Breast epithelium (tissue), 4 donors: Measurements from ENCODE around the gene LPIN3. TPM values are rescaled to one million over a fixed set of nuclear protein-coding genes. Genes with fewer than 3 reads are reported as not detected.

Experiments
- DNase-seq, 2 donors: peaks; one replicate each; pipeline ENCODE4 v3.0.0-alpha.2; 2019; ENCODE audit warnings: low spot score in 2 of 2
- H3K27ac ChIP-seq, 2 donors: fragments of 200-600 bp; sonication (generic) in 1 of 2; one replicate each; pipeline ENCODE4 v1.5.1; 2016 to 2019; ENCODE audit warnings: mild to moderate bottlenecking in 1 of 2
- H3K27me3 ChIP-seq, 2 donors: fragments of 200-600 bp; sonication (generic) in 1 of 2; one replicate each; pipeline versions ENCODE4 v1.5.1 to v1.6.0; 2017 to 2019; ENCODE audit warnings: control low read depth in 1 of 2, mild to moderate bottlenecking in 1 of 2
- H3K36me3 ChIP-seq: fragments of 200-600 bp; one replicate; pipeline ENCODE4 v1.5.1; 2019
- H3K4me1 ChIP-seq, 2 donors: fragments of 200-600 bp; sonication (generic); one replicate each; pipeline ENCODE4 v1.5.1; 2016 to 2019; ENCODE audit warnings: control low read depth in 1 of 2
- H3K4me3 ChIP-seq, 3 donors: fragments of 200-600 bp; sonication (generic); 1 replicate in 2 of 3; 2 replicates in 1 of 3; pipeline ENCODE4 v1.5.1; 2016 to 2019; ENCODE audit warnings: mild to moderate bottlenecking in 3 of 3, moderate library complexity in 2 of 3
- H3K9me3 ChIP-seq, 2 donors: fragments of 200-600 bp; sonication (generic) in 1 of 2; one replicate each; pipeline ENCODE4 v1.5.1; 2016 to 2019; ENCODE audit warnings: control low read depth in 1 of 2
- CTCF ChIP-seq, 3 donors: fragments of 450-650 bp; IDR thresholded peaks; one replicate each; pipeline ENCODE4 v1.5.1; 2016 to 2017; ENCODE audit warnings: antibody characterized with exemption in 3 of 3, mild to moderate bottlenecking in 3 of 3, moderate library complexity in 3 of 3
- POLR2A ChIP-seq: fragments of 450-650 bp; IDR thresholded peaks from one replicate; pipeline ENCODE4 v1.6.1; 2016; ENCODE audit warnings: antibody characterized with exemption, mild to moderate bottlenecking, moderate library complexity
- POLR2AphosphoS5 ChIP-seq, 3 donors: sonication (generic); formaldehyde crosslinking; IDR thresholded peaks; one replicate each; pipeline ENCODE4 v1.6.1; 2017; ENCODE audit warnings: antibody characterized with exemption in 3 of 3
- intact Hi-C: fragments of 100-400 bp; cut with DNase I; formaldehyde crosslinking; loops from one replicate; pipeline ENCODE4 v1.15.1; 2023; ENCODE audit warnings: low total_unique reads
- total RNA-seq, 3 donors: library from RNA; depleted of rRNA; stranded (reverse); fragments of >200 nt; gene quantifications; one replicate each; pipeline ENCODE4 v1.1.0, GENCODE V29; 2016

Gene LPIN3
- total RNA-seq, 3 donors from 2014 or later: 20.8 to 43.2 (median 39.0) TPM

GRCh38 chr20:41390889-41391288, 50.3 kb downstream of the LPIN3 start:
- H3K4me1 ChIP-seq: peaks cover 0 to 18% of the 10 kb centered on the region in 2 donors
- H3K36me3 ChIP-seq: no peaks in the 10 kb centered on the region
- no peak overlapping the region for H3K27ac ChIP-seq

GRCh38 chr20:41391587-41392001, 51.0 kb downstream of the LPIN3 start:
- DNase-seq: peak in 1 of 2 donors; percentile 83
- H3K4me1 ChIP-seq: peaks cover 0 to 18% of the 10 kb centered on the region in 2 donors
- H3K4me3 ChIP-seq: no peak overlapping the region
- peak overlapping the region; percentile 61 to 62 for H3K27ac ChIP-seq
- no peaks in the 10 kb centered on the region for H3K36me3 ChIP-seq
- no peaks in the 10 kb centered on the region for H3K9me3 ChIP-seq
- H3K27me3 ChIP-seq: no peaks in the 10 kb centered on the region
- intact Hi-C loops: no loop called here
- TF ChIP-seq POLR2A (no peak), POLR2AphosphoS5 (IDR thresholded peaks at IDR 0.05) (no peak), CTCF (IDR thresholded peaks at IDR 0.05) (no peak)

More at GRCh38 chr20:41390889-41391288, 50.3 kb downstream of the LPIN3 start:
- Histone ChIP-seq H3K27me3 (no peaks in the 10 kb centered on the region), H3K9me3 (no peaks in the 10 kb centered on the region), H3K4me3 (no peak overlapping the region)
- no peak for DNase-seq
- intact Hi-C loops: no loop called here
- TF ChIP-seq POLR2AphosphoS5 (IDR thresholded peaks at IDR 0.05) (no peak), POLR2A (no peak), CTCF (IDR thresholded peaks at IDR 0.05) (no peak)

- H3K27ac ChIP-seq: peak overlapping the region; percentile 61 to 62
- intact Hi-C loops: no loop called here
- no peak overlapping the region for H3K4me3 ChIP-seq
- TF ChIP-seq CTCF (IDR thresholded peaks at IDR 0.05) (no peak), POLR2AphosphoS5 (IDR thresholded peaks at IDR 0.05) (no peak), POLR2A (no peak)
- no peaks in the 10 kb centered on the region for H3K27me3 ChIP-seq
- no peaks in the 10 kb centered on the region for H3K9me3 ChIP-seq
- H3K36me3 ChIP-seq: no peaks in the 10 kb centered on the region
- peaks cover 0 to 18% of the 10 kb centered on the region in 2 donors for H3K4me1 ChIP-seq
- no peak for DNase-seq
Measured at GRCh38 chr20:41392295-41392694, 51.7 kb downstream of the LPIN3 start.

GRCh38 chr20:41392871-41393704, 52.5 kb downstream of the LPIN3 start:
- H3K4me3 ChIP-seq: no peak overlapping the region
- H3K36me3 ChIP-seq: no peaks in the 10 kb centered on the region
- peaks cover 0 to 18% of the 10 kb centered on the region in 2 donors for H3K4me1 ChIP-seq
- no peaks in the 10 kb centered on the region for H3K27me3 ChIP-seq
- intact Hi-C loops: no loop called here
- TF ChIP-seq CTCF (IDR thresholded peaks at IDR 0.05) (no peak), POLR2A (no peak), POLR2AphosphoS5 (IDR thresholded peaks at IDR 0.05) (no peak)
- no peaks in the 10 kb centered on the region for H3K9me3 ChIP-seq
- DNase-seq: peak in 1 of 2 donors; percentile 48
- H3K27ac ChIP-seq: peak overlapping the region; percentile 62 to 84

GRCh38 chr20:41393705-41394066, 53.1 kb downstream of the LPIN3 start:
- Histone ChIP-seq H3K27me3 (no peaks in the 10 kb centered on the region), H3K4me3 (no peak overlapping the region), H3K4me1 (peaks cover 0 to 18% of the 10 kb centered on the region in 2 donors), H3K9me3 (no peaks in the 10 kb centered on the region), H3K27ac (peak overlapping the region; percentile 14 to 20), H3K36me3 (no peaks in the 10 kb centered on the region)
- intact Hi-C loops: no loop called here
- no peak for DNase-seq
- TF ChIP-seq POLR2AphosphoS5 (IDR thresholded peaks at IDR 0.05) (no peak), POLR2A (no peak), CTCF (IDR thresholded peaks at IDR 0.05) (no peak)
